HCT116 (cell line): ENCODE measurements around the gene CDH1. TPM values are rescaled to one million over a fixed set of nuclear protein-coding genes. Genes with fewer than 3 reads are reported as not detected.

Source experiments
- ATAC-seq: fragments of 200-7000 bp; cut with Tn5 transposase; 2 replicates; pipeline ENCODE4 v1.9.1; 2020; ENCODE audit warnings: mild to moderate bottlenecking, moderate library complexity
- BruUV-seq: library from RNA; stranded (reverse); fragments of 400-500 nt; replicated peaks from 2 replicates; lab custom pipeline; 2021; lab: Mats Ljungman, UMichigan
- CTCF ChIA-PET: fragments of 300-600 bp; sonication (Branson Sonifier 250); formaldehyde crosslinking; loops from one replicate; lab custom pipeline; 2021; ENCODE audit warnings: antibody characterized with exemption; lab: Charles Lee
- POLR2A ChIA-PET: fragments of 300-600, 350-600 bp; sonication (Branson Sonifier 250); formaldehyde crosslinking; loops from one replicate; lab custom pipeline; 2021; ENCODE audit warnings: antibody characterized with exemption; lab: Charles Lee
- RAD21 ChIA-PET, 2 experiments: fragments of 300-600 bp; sonication (Branson Sonifier 250); formaldehyde crosslinking; loops; one replicate each; lab custom pipeline; 2023; ENCODE audit warnings: low total read pairs in 2 of 2; ENCODE audit not compliant: uncharacterized antibody in 2 of 2, unreplicated experiment in 2 of 2, low non-redundant PET in 1 of 2; lab: Charles Lee
- DNase-seq: peaks from one replicate; pipeline ENCODE4 v3.0.0-alpha.2; 2010; ENCODE audit warnings: low read depth, low spot score
- H2AFZ ChIP-seq: fragments of 200-600 bp; shearing (Covaris generic), sonication (generic); 2 replicates; pipeline ENCODE4 v1.6.1; 2017; ENCODE audit warnings: low read depth, mixed run types, mixed read lengths, antibody characterized with exemption, low read length; ENCODE audit not compliant: poor library complexity, severe bottlenecking
- H3K27ac ChIP-seq: 2 replicates; pipeline ENCODE4 v1.5.1; 2012; ENCODE audit warnings: low read depth, low read length
- H3K27me3 ChIP-seq: fragments of 200-600 bp; sonication (generic); 2 replicates; pipeline ENCODE4 v1.6.1; 2016; ENCODE audit warnings: mixed run types, low read length, mixed read lengths; ENCODE audit not compliant: insufficient read depth
- H3K36me3 ChIP-seq, 2 experiments: fragments of 200-500 bp in 1 of 2; fragments of 200-600 bp in 1 of 2; sonication (Bioruptor generic) in 1 of 2; sonication (generic) in 1 of 2; 2 replicates each; pipeline versions ENCODE4 v1.5.1 to v1.6.1; 2014 to 2016; ENCODE audit warnings: low read length in 2 of 2, inconsistent platforms in 1 of 2, mixed read lengths in 1 of 2, mixed run types in 1 of 2; ENCODE audit not compliant: insufficient read depth in 2 of 2, control insufficient read depth in 1 of 2
- H3K4me1 ChIP-seq, 2 experiments: fragments of 200-600 bp in 1 of 2; sonication (generic) in 1 of 2; 2 replicates each; pipeline versions ENCODE4 v1.5.1 to v1.6.1; 2012 to 2017; ENCODE audit warnings: low read length in 2 of 2, inconsistent platforms in 1 of 2, mild to moderate bottlenecking in 1 of 2, mixed read lengths in 1 of 2, mixed run types in 1 of 2, moderate library complexity in 1 of 2; ENCODE audit not compliant: insufficient read depth in 2 of 2, control insufficient read depth in 1 of 2
- H3K4me2 ChIP-seq: fragments of 200-600 bp; sonication (generic); 2 replicates; pipeline ENCODE4 v1.6.1; 2017; ENCODE audit warnings: mixed run types, low read length, mixed read lengths
- H3K4me3 ChIP-seq, 2 experiments: fragments of 200-600 bp in 1 of 2; sonication (generic) in 1 of 2; replicated peaks in 1 of 2; 2 replicates each; pipeline ENCODE4 v1.5.1; 2011 to 2016; ENCODE audit warnings: low read length in 2 of 2, control low read depth in 1 of 2, low read depth in 1 of 2, mild to moderate bottlenecking in 1 of 2, mixed read lengths in 1 of 2, mixed run types in 1 of 2
- H3K79me2 ChIP-seq: fragments of 200-600 bp; sonication (generic); 2 replicates; pipeline ENCODE4 v1.6.1; 2017; ENCODE audit warnings: mild to moderate bottlenecking, mixed run types, low read length, moderate library complexity, mixed read lengths; ENCODE audit not compliant: insufficient read depth
- H3K9ac ChIP-seq: fragments of 200-600 bp; sonication (generic); 2 replicates; pipeline ENCODE4 v1.6.1; 2016; ENCODE audit warnings: low read length, mixed read lengths
- H3K9me2 ChIP-seq: fragments of 200-600 bp; sonication (generic), shearing (Covaris generic); 2 replicates; pipeline ENCODE4 v1.6.1; 2017; ENCODE audit warnings: mixed run types, mild to moderate bottlenecking, moderate library complexity; ENCODE audit not compliant: insufficient read depth
- H3K9me3 ChIP-seq, 2 experiments: fragments of 200-500 bp in 1 of 2; fragments of 200-600 bp in 1 of 2; sonication (Bioruptor generic) in 1 of 2; sonication (generic) in 1 of 2; 2 replicates each; pipeline ENCODE4 v1.6.1; 2014 to 2017; ENCODE audit warnings: low read length in 2 of 2, mixed read lengths in 2 of 2, inconsistent platforms in 1 of 2, low read depth in 1 of 2, mild to moderate bottlenecking in 1 of 2, mixed run types in 1 of 2, moderate library complexity in 1 of 2; ENCODE audit not compliant: control insufficient read depth in 1 of 2, insufficient read depth in 1 of 2
- H4K20me1 ChIP-seq: fragments of 200-600 bp; sonication (generic), shearing (Covaris generic); 2 replicates; pipeline ENCODE4 v1.6.1; 2017; ENCODE audit warnings: mixed run types, mild to moderate bottlenecking, moderate library complexity; ENCODE audit not compliant: insufficient read depth
- EGR1 ChIP-seq: IDR thresholded peaks from 2 replicates; pipeline ENCODE4 v1.6.1; 2012; ENCODE audit warnings: low read depth
- ELF1 ChIP-seq: IDR thresholded peaks from 2 replicates; pipeline ENCODE4 v1.6.1; 2012; ENCODE audit warnings: low read depth, borderline replicate concordance
- EZH2 ChIP-seq: fragments of 200-600 bp; sonication (generic); IDR thresholded peaks from 2 replicates; pipeline ENCODE4 v1.6.1; 2017; ENCODE audit warnings: antibody characterized with exemption, mixed run types
- FOSL1 ChIP-seq: IDR thresholded peaks from 2 replicates; pipeline ENCODE4 v1.6.1; 2012; ENCODE audit warnings: low read depth
- POLR2A ChIP-seq: IDR thresholded peaks from 2 replicates; pipeline ENCODE4 v1.7.0; 2011; ENCODE audit warnings: borderline replicate concordance; ENCODE audit not compliant: insufficient read depth, insufficient read length; ENCODE audit errors: extremely low read depth
- POLR2AphosphoS5 ChIP-seq: IDR thresholded peaks from 2 replicates; pipeline ENCODE4 v1.6.1; 2011; ENCODE audit warnings: mild to moderate bottlenecking, low read depth, low read length, moderate library complexity
- SIN3A ChIP-seq: IDR thresholded peaks from 2 replicates; pipeline ENCODE4 v1.6.1; 2012; ENCODE audit warnings: low read depth
- SRF ChIP-seq: IDR thresholded peaks from 2 replicates; pipeline ENCODE4 v1.6.1; 2012; ENCODE audit warnings: low read depth
- TCF7L2 ChIP-seq: IDR thresholded peaks from 2 replicates; pipeline ENCODE4 v1.7.0; 2011; ENCODE audit warnings: borderline replicate concordance, inconsistent platforms; ENCODE audit not compliant: insufficient read depth, insufficient read length; ENCODE audit errors: extremely low read depth
- YY1 ChIP-seq: IDR thresholded peaks from 2 replicates; pipeline ENCODE4 v1.6.1; 2011; ENCODE audit warnings: low read length, low read depth, moderate library complexity, mild to moderate bottlenecking; ENCODE audit not compliant: insufficient replicate concordance; ENCODE audit errors: extremely low read depth
- ZFX ChIP-seq: fragments of 450-650 bp; IDR thresholded peaks from 2 replicates; pipeline ENCODE4 v1.6.1; 2017
- ZNF274 ChIP-seq: fragments of 200-500 bp; sonication (Bioruptor generic); IDR thresholded peaks from 2 replicates; pipeline ENCODE4 v1.6.1; 2014; ENCODE audit warnings: mild to moderate bottlenecking, low read depth, low read length, inconsistent platforms
- intact Hi-C: fragments of 100-400 bp; cut with micrococcal nuclease; formaldehyde crosslinking; loops from 2 replicates; pipeline ENCODE4 v1.10.0; 2022
- total RNA-seq: library from RNA; stranded (reverse); gene quantifications from one replicate; pipeline ENCODE4 v1.2.1, GENCODE V29; 2021; ENCODE audit not compliant: unreplicated experiment
- TF ChIP-seq, protein P1 (sequence below), 3 experiments: fragments of 200-600 bp in 1 of 3; sonication (generic) in 1 of 3; IDR thresholded peaks in 2 of 3; conservative IDR thresholded peaks in 1 of 3; 2 replicates each; pipeline ENCODE4 v1.5.1; 2012 to 2017; ENCODE audit warnings: low read depth in 2 of 3, low read length in 2 of 3, antibody characterized with exemption in 1 of 3, borderline replicate concordance in 1 of 3, control low read depth in 1 of 3, mild to moderate bottlenecking in 1 of 3, mixed read lengths in 1 of 3, mixed run types in 1 of 3, moderate library complexity in 1 of 3; ENCODE audit not compliant: insufficient read depth in 1 of 3
- TF ChIP-seq, protein P2 (sequence below): IDR thresholded peaks from 2 replicates; pipeline ENCODE4 v1.6.1; 2012
- TF ChIP-seq, protein P3 (sequence below): IDR thresholded peaks from 2 replicates; pipeline ENCODE4 v1.6.1; 2012; ENCODE audit warnings: low read depth

CDH1 gene
- total RNA-seq, 1 experiment from 2014 or later = 73.2 TPM

DNA sequence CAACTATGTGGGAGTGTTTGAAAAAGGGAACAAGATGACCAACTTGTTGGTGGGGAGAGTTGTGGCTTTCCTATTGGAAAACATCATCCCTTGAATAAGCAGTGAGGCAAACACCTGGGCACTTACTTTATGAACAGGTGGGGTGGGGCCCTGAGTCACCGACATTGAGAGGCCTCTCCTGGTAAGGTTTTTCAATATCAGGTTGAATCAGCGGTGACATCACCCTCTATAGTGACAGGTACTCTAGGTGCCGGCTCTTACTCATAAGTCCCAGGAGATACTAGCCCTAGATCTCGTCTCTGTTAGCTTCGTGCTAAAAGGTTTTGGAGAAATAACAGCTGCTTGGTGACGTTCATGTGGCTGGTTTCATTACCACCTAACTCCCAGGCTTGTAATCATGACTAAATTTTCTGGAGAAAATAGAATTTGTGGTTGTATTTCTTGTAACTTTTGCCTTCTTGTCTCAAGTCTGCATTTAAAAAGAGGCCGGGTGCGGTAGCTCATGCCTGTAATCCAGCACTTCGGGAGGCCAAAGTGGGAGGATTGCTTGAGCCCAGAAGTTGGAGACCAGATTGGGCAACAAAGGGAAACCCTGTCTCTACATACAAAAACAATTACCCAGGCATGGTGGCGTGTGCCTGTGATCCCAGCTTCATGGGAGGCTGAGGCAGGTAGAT lies 19.3 kb downstream of the CDH1 start (continued):
- TF ChIP-seq, protein P1, sequence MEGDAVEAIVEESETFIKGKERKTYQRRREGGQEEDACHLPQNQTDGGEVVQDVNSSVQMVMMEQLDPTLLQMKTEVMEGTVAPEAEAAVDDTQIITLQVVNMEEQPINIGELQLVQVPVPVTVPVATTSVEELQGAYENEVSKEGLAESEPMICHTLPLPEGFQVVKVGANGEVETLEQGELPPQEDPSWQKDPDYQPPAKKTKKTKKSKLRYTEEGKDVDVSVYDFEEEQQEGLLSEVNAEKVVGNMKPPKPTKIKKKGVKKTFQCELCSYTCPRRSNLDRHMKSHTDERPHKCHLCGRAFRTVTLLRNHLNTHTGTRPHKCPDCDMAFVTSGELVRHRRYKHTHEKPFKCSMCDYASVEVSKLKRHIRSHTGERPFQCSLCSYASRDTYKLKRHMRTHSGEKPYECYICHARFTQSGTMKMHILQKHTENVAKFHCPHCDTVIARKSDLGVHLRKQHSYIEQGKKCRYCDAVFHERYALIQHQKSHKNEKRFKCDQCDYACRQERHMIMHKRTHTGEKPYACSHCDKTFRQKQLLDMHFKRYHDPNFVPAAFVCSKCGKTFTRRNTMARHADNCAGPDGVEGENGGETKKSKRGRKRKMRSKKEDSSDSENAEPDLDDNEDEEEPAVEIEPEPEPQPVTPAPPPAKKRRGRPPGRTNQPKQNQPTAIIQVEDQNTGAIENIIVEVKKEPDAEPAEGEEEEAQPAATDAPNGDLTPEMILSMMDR (IDR thresholded peaks at IDR 0.05 in 2 of 3, conservative IDR thresholded peaks at IDR 0.05 in 1 of 3; ENCODE audit: borderline replicate concordance in 1 of 3, insufficient read depth in 1 of 3, low read depth in 2 of 3, low read length in 2 of 3) = no peak
- peak; percentile 57 for TF ChIP-seq POLR2AphosphoS5
- TF ChIP-seq, all 23 proteins: peak for 11

DNA sequence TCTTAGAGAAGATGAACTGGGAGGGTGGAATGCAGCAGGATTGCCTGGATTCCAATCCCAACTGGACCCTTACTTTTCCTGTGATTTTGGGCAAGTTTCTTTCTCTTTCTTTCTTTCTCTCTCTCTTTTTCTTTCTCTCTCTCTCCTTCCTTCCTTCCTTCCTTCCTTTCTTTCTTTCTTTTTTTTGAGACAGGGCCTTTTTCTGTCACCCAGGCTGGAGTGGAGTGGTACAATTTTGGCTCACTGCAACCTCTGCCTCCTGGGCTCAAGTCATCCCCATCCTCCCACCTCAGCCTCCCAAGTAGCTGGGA lies 20.5 kb downstream of the CDH1 start:
- DNase-seq (no peak), ATAC-seq (no peak)
- Histone ChIP-seq H3K27ac (no peak overlapping the region), H3K9me2 (no peaks in the 10 kb centered on the region), H3K4me1 (peaks cover 58 to 77% of the 10 kb centered on the region in 2 experiments), H3K9ac (no peak overlapping the region), H3K27me3 (no peaks in the 10 kb centered on the region), H3K79me2 (peaks cover 27% of the 10 kb centered on the region), H3K9me3 (no peaks in the 10 kb centered on the region), H2AFZ (no peak overlapping the region), H3K4me3 (no peak overlapping the region), H4K20me1 (no peaks in the 10 kb centered on the region), H3K4me2 (peak overlapping the region; percentile 65; the same call in 1 of the 2 replicates), H3K36me3 (no peaks in the 10 kb centered on the region)
- POLR2A ChIA-PET = interaction anchor here (1.1 kb wide), 1 partner anchor 19 kb away, joined by 4 read pairs; no protein-coding TSS in a partner anchor
- intact Hi-C loops = loop anchor here (5.0 kb wide), 1 partner anchor 50 kb away; no protein-coding TSS in a partner anchor
- TF ChIP-seq, protein P2, sequence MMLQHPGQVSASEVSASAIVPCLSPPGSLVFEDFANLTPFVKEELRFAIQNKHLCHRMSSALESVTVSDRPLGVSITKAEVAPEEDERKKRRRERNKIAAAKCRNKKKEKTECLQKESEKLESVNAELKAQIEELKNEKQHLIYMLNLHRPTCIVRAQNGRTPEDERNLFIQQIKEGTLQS = no peak
- no peak for TF ChIP-seq SIN3A
- no peak for TF ChIP-seq TCF7L2
- TF ChIP-seq, protein P3, sequence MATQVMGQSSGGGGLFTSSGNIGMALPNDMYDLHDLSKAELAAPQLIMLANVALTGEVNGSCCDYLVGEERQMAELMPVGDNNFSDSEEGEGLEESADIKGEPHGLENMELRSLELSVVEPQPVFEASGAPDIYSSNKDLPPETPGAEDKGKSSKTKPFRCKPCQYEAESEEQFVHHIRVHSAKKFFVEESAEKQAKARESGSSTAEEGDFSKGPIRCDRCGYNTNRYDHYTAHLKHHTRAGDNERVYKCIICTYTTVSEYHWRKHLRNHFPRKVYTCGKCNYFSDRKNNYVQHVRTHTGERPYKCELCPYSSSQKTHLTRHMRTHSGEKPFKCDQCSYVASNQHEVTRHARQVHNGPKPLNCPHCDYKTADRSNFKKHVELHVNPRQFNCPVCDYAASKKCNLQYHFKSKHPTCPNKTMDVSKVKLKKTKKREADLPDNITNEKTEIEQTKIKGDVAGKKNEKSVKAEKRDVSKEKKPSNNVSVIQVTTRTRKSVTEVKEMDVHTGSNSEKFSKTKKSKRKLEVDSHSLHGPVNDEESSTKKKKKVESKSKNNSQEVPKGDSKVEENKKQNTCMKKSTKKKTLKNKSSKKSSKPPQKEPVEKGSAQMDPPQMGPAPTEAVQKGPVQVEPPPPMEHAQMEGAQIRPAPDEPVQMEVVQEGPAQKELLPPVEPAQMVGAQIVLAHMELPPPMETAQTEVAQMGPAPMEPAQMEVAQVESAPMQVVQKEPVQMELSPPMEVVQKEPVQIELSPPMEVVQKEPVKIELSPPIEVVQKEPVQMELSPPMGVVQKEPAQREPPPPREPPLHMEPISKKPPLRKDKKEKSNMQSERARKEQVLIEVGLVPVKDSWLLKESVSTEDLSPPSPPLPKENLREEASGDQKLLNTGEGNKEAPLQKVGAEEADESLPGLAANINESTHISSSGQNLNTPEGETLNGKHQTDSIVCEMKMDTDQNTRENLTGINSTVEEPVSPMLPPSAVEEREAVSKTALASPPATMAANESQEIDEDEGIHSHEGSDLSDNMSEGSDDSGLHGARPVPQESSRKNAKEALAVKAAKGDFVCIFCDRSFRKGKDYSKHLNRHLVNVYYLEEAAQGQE = no peak
- no peak for TF ChIP-seq POLR2A
- no peak for TF ChIP-seq YY1
- TF ChIP-seq EZH2 = no peak
- no peak for TF ChIP-seq ELF1
- no peak for TF ChIP-seq FOSL1
- no peak for TF ChIP-seq ZFX
- no peak for TF ChIP-seq ZNF274
- no peak for TF ChIP-seq EGR1
- no peak for TF ChIP-seq SRF
- TF ChIP-seq, protein P1 (IDR thresholded peaks at IDR 0.05 in 2 of 3, conservative IDR thresholded peaks at IDR 0.05 in 1 of 3; ENCODE audit: borderline replicate concordance in 1 of 3, insufficient read depth in 1 of 3, low read depth in 2 of 3, low read length in 2 of 3) = no peak
- RAD21 ChIA-PET = no interaction called here
- BruUV-seq = no TSS peak
- CTCF ChIA-PET = no interaction called here
